GM15510 (cell line): Measurements from ENCODE around the gene GABRR1.
A peak's percentile ranks its signal among the peaks of the same experiment; 100 is the strongest.

Source experiments
- POLR2A ChIP-seq: IDR thresholded peaks from 3 replicates; pipeline ENCODE4 v1.6.1; 2011; ENCODE audit warnings: borderline replicate concordance; ENCODE audit not compliant: insufficient read length; ENCODE audit errors: extremely low read depth

Gene GABRR1

GRCh38 chr6:89145956-89146717 lies 71.0 kb downstream of the GABRR1 start, which contains the start of gene PM20D2:
Gene PM20D2 (plus strand): TSS chr6:89146055. CDS start chr6:89146145, 90 bp downstream.
- TF ChIP-seq POLR2A, result peak; percentile 71

GRCh38 chr6:89145091-89145955 lies 71.8 kb downstream of the GABRR1 start:
- no peak for TF ChIP-seq POLR2A

GRCh38 chr6:89144354-89144906 lies 72.7 kb downstream of the GABRR1 start:
- TF ChIP-seq POLR2A, result no peak

- no peak for TF ChIP-seq POLR2A
Measured at GRCh38 chr6:89140347-89141156, 76.6 kb downstream of the GABRR1 start.

- TF ChIP-seq POLR2A, result no peak
Measured at GRCh38 chr6:89139509-89140346, 77.4 kb downstream of the GABRR1 start.

- no peak for TF ChIP-seq POLR2A
Measured at GRCh38 chr6:89138173-89138572, 79.0 kb downstream of the GABRR1 start.

- TF ChIP-seq POLR2A, result no peak
Measured at GRCh38 chr6:89134723-89135122, 82.4 kb downstream of the GABRR1 start.

- TF ChIP-seq POLR2A, result no peak
Measured at GRCh38 chr6:89133981-89134380, 83.2 kb downstream of the GABRR1 start.

- TF ChIP-seq POLR2A, result no peak
Measured at GRCh38 chr6:89132057-89132456, 85.1 kb downstream of the GABRR1 start.

- no peak for TF ChIP-seq POLR2A
Measured at GRCh38 chr6:89131599-89131998, 85.6 kb downstream of the GABRR1 start.
